Neural progenitor cell (in vitro differentiated cells): ENCODE measurements around the gene DIPK1B. TPM values are rescaled to one million over a fixed set of nuclear protein-coding genes. Genes with fewer than 3 reads are reported as not detected.
"Not testable (repeated sequence)": the region's sequence is repeated elsewhere in the genome, so short reads cannot be mapped to it uniquely, and the experiment has no call there.

Source experiments
- DNase-seq: peaks from one replicate; pipeline ENCODE4 v3.0.0-alpha.2; 2016; ENCODE audit warnings: low spot score
- H2AFZ ChIP-seq: fragments of 200-600 bp; sonication (generic); replicated peaks from 2 replicates; pipeline ENCODE4 v1.6.1; 2016; ENCODE audit warnings: antibody characterized with exemption
- H3F3A ChIP-seq: fragments of 200-600 bp; sonication (generic); 2 replicates; pipeline ENCODE4 v1.6.1; 2016; ENCODE audit warnings: antibody characterized with exemption, low read depth
- H3K27ac ChIP-seq: fragments of 200-600 bp; sonication (generic); 2 replicates; pipeline ENCODE4 v1.5.1; 2016; ENCODE audit warnings: mild to moderate bottlenecking
- H3K27me3 ChIP-seq: fragments of 200-600 bp; sonication (generic); 2 replicates; pipeline ENCODE4 v1.6.1; 2016; ENCODE audit warnings: mild to moderate bottlenecking, moderate library complexity
- H3K36me3 ChIP-seq: fragments of 200-600 bp; sonication (generic); 2 replicates; pipeline ENCODE4 v1.5.1; 2016
- H3K4me1 ChIP-seq: fragments of 200-600 bp; sonication (generic); 2 replicates; pipeline ENCODE4 v1.6.1; 2016; ENCODE audit warnings: mixed run types
- H3K4me2 ChIP-seq: fragments of 200-600 bp; sonication (generic); 2 replicates; pipeline ENCODE4 v1.6.1; 2016
- H3K4me3 ChIP-seq: fragments of 200-600 bp; sonication (generic); 2 replicates; pipeline ENCODE4 v1.5.1; 2016
- H3K79me2 ChIP-seq: fragments of 200-600 bp; sonication (generic); 2 replicates; pipeline ENCODE4 v1.6.1; 2016; ENCODE audit warnings: low read depth
- H3K9ac ChIP-seq: fragments of 200-600 bp; sonication (generic); 2 replicates; pipeline ENCODE4 v1.6.1; 2016
- H3K9me3 ChIP-seq: fragments of 200-600 bp; sonication (generic); 2 replicates; pipeline ENCODE4 v1.5.1; 2016; ENCODE audit warnings: low read depth
- H4K20me1 ChIP-seq: fragments of 200-600 bp; sonication (generic); 2 replicates; pipeline ENCODE4 v1.6.1; 2016; ENCODE audit warnings: low read depth
- H3K27ac Mint-ChIP-seq: 3 replicates; pipeline ENCODE4 v1.8.0; 2021; ENCODE audit warnings: mixed read lengths
- H3K27me3 Mint-ChIP-seq: 2 replicates; pipeline ENCODE4 v1.8.0; 2022; ENCODE audit warnings: low read depth, mild to moderate bottlenecking, inconsistent platforms, moderate library complexity, mixed read lengths; ENCODE audit not compliant: insufficient read depth
- H3K36me3 Mint-ChIP-seq: 3 replicates; pipeline ENCODE4 v1.8.0; 2021; ENCODE audit warnings: mixed read lengths
- H3K4me1 Mint-ChIP-seq: 3 replicates; pipeline ENCODE4 v1.8.0; 2021; ENCODE audit warnings: mixed read lengths
- H3K4me3 Mint-ChIP-seq: 3 replicates; pipeline ENCODE4 v1.8.0; 2021; ENCODE audit warnings: mild to moderate bottlenecking, moderate library complexity, mixed read lengths
- H3K9me3 Mint-ChIP-seq: 3 replicates; pipeline ENCODE4 v1.8.0; 2020; ENCODE audit warnings: mixed read lengths
- CTCF ChIP-seq: fragments of 200-600 bp; sonication (generic); IDR thresholded peaks from 2 replicates; pipeline ENCODE4 v1.5.1; 2017; ENCODE audit warnings: antibody characterized with exemption, mild to moderate bottlenecking
- EZH2 ChIP-seq: fragments of 200-600 bp; sonication (generic); IDR thresholded peaks from 2 replicates; pipeline ENCODE4 v1.6.1; 2017; ENCODE audit warnings: antibody characterized with exemption, mild to moderate bottlenecking, moderate library complexity
- EZH2phosphoT487 ChIP-seq: fragments of 200-600 bp; sonication (generic); IDR thresholded peaks from 2 replicates; pipeline ENCODE4 v1.6.1; 2017; ENCODE audit warnings: antibody characterized with exemption
- total RNA-seq: library from RNA; depleted of rRNA; stranded (reverse); fragments of >200 nt; gene quantifications from 2 replicates; pipeline ENCODE4 v1.2.3, GENCODE V29; 2015; ENCODE audit warnings: low replicate concordance

Gene DIPK1B
- total RNA-seq, 1 donor from 2014 or later, result 11.8 TPM

GRCh38 chr9:136760834-136761544 lies 48.6 kb downstream of the DIPK1B start:
- not testable (repeated sequence) for H3K27ac ChIP-seq, H3K27me3 Mint-ChIP-seq, H3K9ac ChIP-seq, H3K27me3 ChIP-seq, H4K20me1 ChIP-seq, H3K36me3 Mint-ChIP-seq, H3K36me3 ChIP-seq, H3K9me3 ChIP-seq, H3K9me3 Mint-ChIP-seq, H3K79me2 ChIP-seq, H3K4me1 ChIP-seq, H3K4me3 ChIP-seq
- peak; percentile 63 for TF ChIP-seq CTCF
- peak overlapping the region; percentile 8 for H3K4me2 ChIP-seq
- H3F3A ChIP-seq, result peaks cover 15% of the 10 kb centered on the region
- DNase-seq, result peak; percentile 79
- Mint-ChIP-seq H3K27ac (peak overlapping the region; percentile 98), H3K4me3 (peak overlapping the region; percentile 57), H3K4me1 (peaks cover 19% of the 10 kb centered on the region)
- peak overlapping the region; percentile 83 for H2AFZ ChIP-seq

- Histone ChIP-seq H3K36me3 (no peaks in the 10 kb centered on the region), H3K9me3 (no peaks in the 10 kb centered on the region), H3K9ac (no peak overlapping the region), H3K79me2 (no peaks in the 10 kb centered on the region), H3K27ac (no peak overlapping the region), H3K4me2 (no peak overlapping the region), H3K4me1 (peaks cover 10% of the 10 kb centered on the region), H3K4me3 (no peak overlapping the region), H4K20me1 (no peaks in the 10 kb centered on the region), H3F3A (peaks cover 17% of the 10 kb centered on the region), H2AFZ (no peak overlapping the region), H3K27me3 (peaks cover 2% of the 10 kb centered on the region)
- TF ChIP-seq CTCF (no peak), EZH2phosphoT487 (no peak), EZH2 (no peak)
- DNase-seq, result no peak
- Mint-ChIP-seq H3K4me1 (peaks cover 19% of the 10 kb centered on the region), H3K9me3 (peaks cover under 1% of the 10 kb centered on the region), H3K27me3 (no peaks in the 10 kb centered on the region), H3K36me3 (no peaks in the 10 kb centered on the region), H3K4me3 (peak overlapping the region; percentile 57), H3K27ac (peak overlapping the region; percentile 98)
Observed at GRCh38 chr9:136761545-136761981, 49.2 kb downstream of the DIPK1B start.

GRCh38 chr9:136762221-136762691 lies 49.9 kb downstream of the DIPK1B start:
- Histone ChIP-seq H3K27me3 (peaks cover 9% of the 10 kb centered on the region), H3F3A (peaks cover 17% of the 10 kb centered on the region), H3K4me2 (no peak overlapping the region), H2AFZ (no peak overlapping the region), H3K9me3 (no peaks in the 10 kb centered on the region), H3K4me1 (peaks cover 10% of the 10 kb centered on the region), H3K27ac (no peak overlapping the region), H4K20me1 (no peaks in the 10 kb centered on the region), H3K36me3 (no peaks in the 10 kb centered on the region), H3K79me2 (no peaks in the 10 kb centered on the region), H3K4me3 (no peak overlapping the region), H3K9ac (no peak overlapping the region)
- Mint-ChIP-seq H3K27me3 (no peaks in the 10 kb centered on the region), H3K4me1 (peaks cover 24% of the 10 kb centered on the region), H3K36me3 (no peaks in the 10 kb centered on the region), H3K9me3 (no peaks in the 10 kb centered on the region), H3K4me3 (no peak overlapping the region), H3K27ac (no peak overlapping the region)
- no peak for DNase-seq
- TF ChIP-seq EZH2 (no peak), EZH2phosphoT487 (no peak), CTCF (no peak)
